CD8-positive, alpha-beta memory T cell (primary cell): ENCODE data around the gene ARHGAP8. TPM values are rescaled to one million over a fixed set of nuclear protein-coding genes. Genes with fewer than 3 reads are reported as not detected.

Experiments used
- CTCF ChIA-PET: fragments of 350-600 bp; sonication (Branson Sonifier 250); formaldehyde crosslinking; loops from one replicate; lab custom pipeline; 2021; ENCODE audit warnings: antibody characterized with exemption; lab: Charles Lee
- POLR2A ChIA-PET: fragments of 350-600 bp; sonication (Branson Sonifier 250); formaldehyde crosslinking; loops from one replicate; lab custom pipeline; 2021; ENCODE audit warnings: antibody characterized with exemption; lab: Charles Lee
- DNase-seq, 5 donors: peaks; one replicate each; pipeline versions ENCODE4 v3.0.0 to v3.0.0-alpha.2; 2020 to 2022; ENCODE audit warnings: mixed read lengths in 1 of 5
- H3K27ac ChIP-seq: one replicate; pipeline ENCODE4 v1.7.0; 2013; ENCODE audit warnings: low read depth, mild to moderate bottlenecking, low read length, moderate library complexity
- H3K27me3 ChIP-seq: 2 replicates; pipeline ENCODE4 v1.7.0; 2013; ENCODE audit warnings: low read length, mild to moderate bottlenecking; ENCODE audit not compliant: insufficient read depth, poor library complexity, severe bottlenecking
- H3K36me3 ChIP-seq: 2 replicates; pipeline ENCODE4 v1.7.0; 2013; ENCODE audit warnings: mild to moderate bottlenecking, low read length, moderate library complexity; ENCODE audit not compliant: insufficient read depth
- H3K4me1 ChIP-seq: 2 replicates; pipeline ENCODE4 v1.7.0; 2013; ENCODE audit warnings: mild to moderate bottlenecking, low read length, moderate library complexity; ENCODE audit not compliant: insufficient read depth
- H3K4me3 ChIP-seq: 2 replicates; pipeline ENCODE4 v1.7.0; 2013; ENCODE audit warnings: mild to moderate bottlenecking, low read length
- H3K9me3 ChIP-seq: 2 replicates; pipeline ENCODE4 v1.7.0; 2013; ENCODE audit warnings: mild to moderate bottlenecking, low read length
- H3K27ac Mint-ChIP-seq, 8 donors: one replicate each; pipeline ENCODE4 v1.8.0; 2020 to 2021; ENCODE audit warnings: mixed read lengths in 8 of 8, mild to moderate bottlenecking in 6 of 8, inconsistent platforms in 3 of 8, moderate library complexity in 3 of 8
- H3K27me3 Mint-ChIP-seq, 2 donors: one replicate each; pipeline ENCODE4 v1.8.0; 2020 to 2021; ENCODE audit warnings: mixed read lengths in 2 of 2, mild to moderate bottlenecking in 1 of 2, moderate library complexity in 1 of 2
- H3K36me3 Mint-ChIP-seq, 3 donors: one replicate each; pipeline ENCODE4 v1.8.0; 2020 to 2021; ENCODE audit warnings: mixed read lengths in 3 of 3, inconsistent platforms in 1 of 3, mild to moderate bottlenecking in 1 of 3
- H3K4me1 Mint-ChIP-seq, 3 donors: one replicate each; pipeline ENCODE4 v1.8.0; 2020 to 2021; ENCODE audit warnings: mixed read lengths in 3 of 3, inconsistent platforms in 1 of 3, mild to moderate bottlenecking in 1 of 3
- H3K4me3 Mint-ChIP-seq, 7 donors: one replicate each; pipeline ENCODE4 v1.8.0; 2020 to 2021; ENCODE audit warnings: mixed read lengths in 7 of 7, mild to moderate bottlenecking in 6 of 7, moderate library complexity in 4 of 7, inconsistent platforms in 2 of 7
- H3K9me3 Mint-ChIP-seq, 5 donors: one replicate each; pipeline ENCODE4 v1.8.0; 2020 to 2022; ENCODE audit warnings: mixed read lengths in 5 of 5, mild to moderate bottlenecking in 3 of 5, moderate library complexity in 2 of 5, inconsistent platforms in 1 of 5
- polyA plus RNA-seq: library from polyadenylated mRNA; unstranded; fragments of 300-500 nt; fragmentation: Illumina TruSeq; gene quantifications from one replicate; pipeline ENCODE4 v1.2.3, GENCODE V29; 2021
- total RNA-seq, 2 experiments: library from RNA; stranded (reverse); gene quantifications; one replicate each; pipeline ENCODE4 v1.2.3, GENCODE V29; 2021

ARHGAP8 gene
- total and polyA plus RNA-seq, 3 experiments from 2014 or later = 0.42 to 0.49 TPM; not detected in 1

DNA sequence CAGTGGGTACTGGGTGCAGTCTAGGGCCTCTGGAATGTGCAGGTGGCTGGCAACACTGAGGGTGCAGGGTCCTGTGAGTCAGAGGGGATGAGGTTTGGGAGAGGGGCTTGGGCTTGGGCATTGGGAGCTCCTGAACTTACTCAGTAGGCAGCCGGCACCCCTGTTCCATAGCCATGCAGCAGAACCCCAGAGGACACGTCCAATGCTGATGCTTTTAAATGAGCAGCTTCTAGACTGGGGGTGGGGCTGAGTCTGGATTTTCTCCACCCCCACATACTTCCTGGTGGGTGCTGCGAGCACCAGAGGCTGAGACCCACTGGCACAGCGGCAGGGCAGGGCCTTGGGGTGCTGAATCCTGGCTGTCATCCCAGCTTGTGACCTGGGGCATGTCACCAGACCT lies 71.4 kb downstream of the ARHGAP8 start:
- ChIA-PET POLR2A (no interaction called here), CTCF (no interaction called here)
- H3K27ac ChIP-seq = no peak overlapping the region
- H3K27ac Mint-ChIP-seq = peak overlapping the region in 1 of 8 donors; percentile 62
- DNase-seq = peak in 1 of 5 donors; percentile 28
- no peaks in the 10 kb centered on the region for H3K27me3 ChIP-seq
- no peaks in the 10 kb centered on the region for H3K36me3 Mint-ChIP-seq
- H3K9me3 ChIP-seq = no peaks in the 10 kb centered on the region
- no peaks in the 10 kb centered on the region for H3K36me3 ChIP-seq
- no peaks in the 10 kb centered on the region for H3K4me1 ChIP-seq
- H3K4me1 Mint-ChIP-seq = peaks cover 0 to 4% (median 2%) of the 10 kb centered on the region in 3 donors
- H3K4me3 ChIP-seq = no peak overlapping the region
- H3K9me3 Mint-ChIP-seq = no peaks in the 10 kb centered on the region
- no peak overlapping the region for H3K4me3 Mint-ChIP-seq
- H3K27me3 Mint-ChIP-seq = peaks cover 5 to 6% of the 10 kb centered on the region in 2 donors

DNA sequence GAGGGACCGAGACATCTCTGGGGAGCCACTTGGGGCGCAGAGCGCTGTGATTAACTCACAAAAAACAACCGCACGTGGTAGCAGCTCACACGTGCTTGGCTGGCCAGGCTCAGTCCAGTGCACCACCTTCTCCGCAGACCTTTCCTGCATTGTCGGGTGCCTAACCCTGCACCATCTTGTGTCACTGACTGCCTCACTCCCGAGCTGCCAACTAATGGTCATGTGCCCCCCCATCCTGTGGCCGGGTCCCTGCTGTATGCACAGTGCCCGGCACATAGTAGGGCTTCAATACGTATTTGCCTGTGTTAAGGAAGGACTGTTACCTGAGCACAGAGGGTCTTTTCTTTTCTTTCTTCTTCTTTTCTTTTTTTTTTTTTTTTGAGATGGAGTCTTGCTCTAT lies 71.9 kb downstream of the ARHGAP8 start:
- Mint-ChIP-seq H3K27ac (no peak overlapping the region), H3K36me3 (no peaks in the 10 kb centered on the region), H3K27me3 (peaks cover 5 to 6% of the 10 kb centered on the region in 2 donors), H3K4me3 (no peak overlapping the region), H3K9me3 (no peaks in the 10 kb centered on the region), H3K4me1 (peaks cover 0 to 4% (median 2%) of the 10 kb centered on the region in 3 donors)
- Histone ChIP-seq H3K27me3 (no peaks in the 10 kb centered on the region), H3K4me1 (no peaks in the 10 kb centered on the region), H3K4me3 (no peak overlapping the region), H3K36me3 (no peaks in the 10 kb centered on the region), H3K9me3 (no peaks in the 10 kb centered on the region), H3K27ac (no peak overlapping the region)
- CTCF ChIA-PET = no interaction called here
- POLR2A ChIA-PET = no interaction called here
- peak in 1 of 5 donors; percentile 6 for DNase-seq

DNA sequence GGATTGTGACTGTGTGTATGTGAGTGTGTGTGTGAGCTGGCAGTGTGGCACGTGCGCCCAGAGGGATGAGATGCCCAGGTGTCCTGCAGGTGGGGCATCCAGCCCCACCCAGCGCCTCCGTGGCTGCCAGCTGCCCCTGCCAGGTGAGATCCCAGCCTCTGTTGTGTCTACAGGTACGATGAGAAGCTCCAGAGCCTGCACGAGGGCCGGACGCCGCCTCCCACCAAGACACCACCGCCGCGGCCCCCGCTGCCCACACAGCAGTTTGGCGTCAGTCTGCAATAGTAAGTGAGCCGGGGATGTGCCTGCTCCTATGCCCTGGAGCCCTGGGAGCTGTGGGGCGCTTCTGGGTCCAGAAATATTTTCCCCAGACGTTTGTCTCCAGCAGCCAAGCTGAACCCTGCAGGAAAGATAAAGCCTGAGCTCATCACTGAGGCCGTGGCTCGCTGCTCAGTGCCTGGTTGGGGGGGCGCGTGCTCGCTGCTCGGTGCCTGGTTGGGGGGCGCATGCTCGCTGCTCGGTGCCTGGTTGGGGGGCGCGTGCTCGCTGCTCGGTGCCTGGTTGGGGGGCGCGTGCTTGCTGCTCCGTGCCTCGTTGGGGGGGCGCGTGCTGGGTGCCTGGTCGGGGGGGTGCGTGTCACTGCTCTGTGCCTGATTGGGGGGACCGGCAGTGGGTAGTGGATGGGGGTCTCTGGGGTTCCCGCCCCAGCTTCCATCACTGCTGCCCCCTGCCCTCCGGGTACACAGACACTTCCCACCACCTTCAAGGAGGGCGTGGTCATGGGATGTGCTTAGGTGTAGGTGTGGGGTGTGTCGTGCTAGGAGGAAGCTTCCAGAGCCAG lies 73.2 kb downstream of the ARHGAP8 start:
- CTCF ChIA-PET = interaction anchor here (0.9 kb wide), 1 partner anchor 9 kb away, joined by 3 read pairs; no protein-coding TSS in a partner anchor

GRCh38 chr22:44827666-44828190 lies 75.4 kb downstream of the ARHGAP8 start:
- no peak overlapping the region for H3K27ac ChIP-seq
- Mint-ChIP-seq H3K36me3 (no peaks in the 10 kb centered on the region), H3K27me3 (peaks cover 6% of the 10 kb centered on the region in 2 donors), H3K9me3 (no peaks in the 10 kb centered on the region), H3K27ac (no peak overlapping the region), H3K4me1 (peaks cover 0 to 2% (median 0%) of the 10 kb centered on the region in 3 donors), H3K4me3 (no peak overlapping the region)
- DNase-seq = peak in 1 of 5 donors; percentile 9
- H3K36me3 ChIP-seq = no peaks in the 10 kb centered on the region
- no peaks in the 10 kb centered on the region for H3K4me1 ChIP-seq
- CTCF ChIA-PET = interaction anchor here (1.0 kb wide), 1 partner anchor 11 kb away, joined by 3 read pairs; no protein-coding TSS in a partner anchor
- POLR2A ChIA-PET = no interaction called here
- H3K9me3 ChIP-seq = no peaks in the 10 kb centered on the region
- H3K27me3 ChIP-seq = no peaks in the 10 kb centered on the region
- H3K4me3 ChIP-seq = no peak overlapping the region

More for the DNA sequence above, 73.2 kb downstream of the ARHGAP8 start:
- H3K4me1 Mint-ChIP-seq = peaks cover 0 to 4% (median 2%) of the 10 kb centered on the region in 3 donors
- H3K4me3 Mint-ChIP-seq = no peak overlapping the region
- Histone ChIP-seq H3K36me3 (no peaks in the 10 kb centered on the region), H3K27ac (no peak overlapping the region), H3K27me3 (no peaks in the 10 kb centered on the region), H3K4me3 (no peak overlapping the region), H3K9me3 (no peaks in the 10 kb centered on the region), H3K4me1 (no peaks in the 10 kb centered on the region)
- H3K27ac Mint-ChIP-seq = peak overlapping the region in 1 of 8 donors; percentile 68
- POLR2A ChIA-PET = no interaction called here
- H3K36me3 Mint-ChIP-seq = no peaks in the 10 kb centered on the region
- H3K27me3 Mint-ChIP-seq = peaks cover 4 to 6% of the 10 kb centered on the region in 2 donors
- DNase-seq = peak in 1 of 5 donors; percentile 26
- H3K9me3 Mint-ChIP-seq = no peaks in the 10 kb centered on the region

DNA sequence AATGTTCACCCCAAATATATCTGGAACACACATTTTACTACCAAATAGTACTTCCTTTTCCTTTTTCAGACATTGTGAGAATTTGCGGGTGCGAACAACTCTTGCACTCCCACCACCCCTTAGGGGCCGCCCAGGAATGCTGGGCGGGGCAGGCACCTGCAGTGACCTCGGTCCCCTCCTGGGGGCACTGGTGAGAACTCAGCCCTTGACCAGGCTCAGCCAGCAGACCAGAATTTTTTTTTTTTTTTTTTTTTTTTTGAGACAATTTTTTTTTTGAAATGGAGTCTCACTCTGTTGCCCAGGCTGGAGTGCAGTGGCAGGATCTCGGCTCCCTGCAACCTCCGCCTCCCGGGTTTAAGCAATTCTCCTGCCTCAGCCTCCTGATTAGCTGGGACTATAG lies 75.8 kb downstream of the ARHGAP8 start:
- Mint-ChIP-seq H3K27me3 (peaks cover 6 to 7% of the 10 kb centered on the region in 2 donors), H3K9me3 (no peaks in the 10 kb centered on the region), H3K27ac (no peak overlapping the region), H3K4me1 (peaks cover 0 to 2% (median 0%) of the 10 kb centered on the region in 3 donors), H3K4me3 (no peak overlapping the region), H3K36me3 (no peaks in the 10 kb centered on the region)
- ChIA-PET POLR2A (no interaction called here), CTCF (no interaction called here)
- H3K4me1 ChIP-seq = no peaks in the 10 kb centered on the region
- H3K36me3 ChIP-seq = no peaks in the 10 kb centered on the region
- H3K27ac ChIP-seq = no peak overlapping the region
- DNase-seq = peak in 1 of 5 donors; percentile 18
- no peak overlapping the region for H3K4me3 ChIP-seq
- H3K27me3 ChIP-seq = no peaks in the 10 kb centered on the region
- H3K9me3 ChIP-seq = no peaks in the 10 kb centered on the region

DNA sequence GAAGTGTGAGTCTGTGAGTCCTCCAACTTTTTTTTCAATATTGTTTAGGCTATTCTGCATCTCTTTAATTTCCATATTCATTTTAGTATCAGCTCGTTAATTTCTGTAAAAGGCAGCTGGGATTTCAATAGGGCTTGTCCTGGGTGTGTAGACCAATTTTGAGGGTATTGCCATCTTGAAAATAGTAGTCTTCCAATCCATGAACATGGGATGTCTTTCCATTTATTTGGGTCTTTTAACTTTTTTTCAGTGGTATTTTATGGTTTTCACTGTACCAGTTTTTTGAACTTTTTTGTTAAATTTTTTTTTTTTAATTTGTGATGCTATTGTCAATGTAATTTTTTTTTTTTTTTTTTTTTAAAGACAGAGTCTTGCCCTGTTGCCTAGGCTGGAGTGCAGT lies 79.5 kb downstream of the ARHGAP8 start:
- H3K9me3 Mint-ChIP-seq = peaks cover 6 to 16% (median 11%) of the 10 kb centered on the region in 5 donors
- DNase-seq = no peak
- no peaks in the 10 kb centered on the region for H3K9me3 ChIP-seq
- no peak overlapping the region for H3K27ac Mint-ChIP-seq
- no peak overlapping the region for H3K27ac ChIP-seq
- no peaks in the 10 kb centered on the region for H3K4me1 ChIP-seq
- POLR2A ChIA-PET = no interaction called here
- no peaks in the 10 kb centered on the region for H3K27me3 ChIP-seq
- peaks cover 5 to 9% of the 10 kb centered on the region in 2 donors for H3K27me3 Mint-ChIP-seq
- H3K36me3 Mint-ChIP-seq = peaks cover 0 to 6% (median 1%) of the 10 kb centered on the region in 3 donors
- H3K4me1 Mint-ChIP-seq = peaks cover 0 to 2% (median 0%) of the 10 kb centered on the region in 3 donors
- no peaks in the 10 kb centered on the region for H3K36me3 ChIP-seq
- CTCF ChIA-PET = no interaction called here
- H3K4me3 ChIP-seq = no peak overlapping the region
- no peak overlapping the region for H3K4me3 Mint-ChIP-seq

DNA sequence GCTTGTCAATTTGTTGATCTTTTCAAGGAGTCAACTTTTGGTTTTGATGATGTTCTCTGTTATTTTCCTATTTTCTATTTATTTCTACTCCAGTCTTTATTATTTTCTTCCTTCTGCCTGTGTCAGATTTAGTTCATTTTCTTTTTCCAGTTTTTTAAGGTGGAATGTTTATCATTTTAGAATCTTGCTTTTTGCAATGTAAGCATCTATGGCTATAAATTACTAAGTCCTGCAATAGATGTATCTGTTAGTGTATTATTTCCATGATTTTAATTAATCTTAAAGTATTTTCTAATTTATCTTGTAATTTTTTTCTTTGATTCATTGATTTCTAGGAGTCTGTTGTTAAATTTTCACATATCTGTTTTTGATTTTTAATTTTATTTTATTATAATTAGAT lies 81.7 kb downstream of the ARHGAP8 start:
- no peak overlapping the region for H3K27ac ChIP-seq
- POLR2A ChIA-PET = no interaction called here
- H3K4me3 ChIP-seq = no peak overlapping the region
- no peaks in the 10 kb centered on the region for H3K4me1 ChIP-seq
- no peak for DNase-seq
- Mint-ChIP-seq H3K27ac (no peak overlapping the region), H3K4me3 (no peak overlapping the region), H3K9me3 (peaks cover 6 to 16% (median 11%) of the 10 kb centered on the region in 5 donors), H3K4me1 (no peaks in the 10 kb centered on the region), H3K27me3 (peaks cover 0 to 8% of the 10 kb centered on the region in 2 donors), H3K36me3 (peaks cover 0 to 6% (median 1%) of the 10 kb centered on the region in 3 donors)
- no peaks in the 10 kb centered on the region for H3K9me3 ChIP-seq
- CTCF ChIA-PET = no interaction called here
- no peaks in the 10 kb centered on the region for H3K27me3 ChIP-seq
- H3K36me3 ChIP-seq = no peaks in the 10 kb centered on the region

GRCh38 chr22:44837481-44837880 lies 85.1 kb downstream of the ARHGAP8 start:
- no peaks in the 10 kb centered on the region for H3K36me3 ChIP-seq
- CTCF ChIA-PET = no interaction called here
- H3K27ac Mint-ChIP-seq = no peak overlapping the region

More at GRCh38 chr22:44837481-44837880, 85.1 kb downstream of the ARHGAP8 start:
- H3K27me3 ChIP-seq = no peaks in the 10 kb centered on the region
- peak in 1 of 5 donors; percentile 31 for DNase-seq
- H3K4me1 ChIP-seq = no peaks in the 10 kb centered on the region
- no peak overlapping the region for H3K27ac ChIP-seq
- H3K9me3 ChIP-seq = no peaks in the 10 kb centered on the region
- POLR2A ChIA-PET = no interaction called here
- H3K4me3 ChIP-seq = no peak overlapping the region
- Mint-ChIP-seq H3K4me3 (no peak overlapping the region), H3K36me3 (peaks cover 0 to 6% (median 1%) of the 10 kb centered on the region in 3 donors), H3K9me3 (peaks cover 6 to 16% (median 11%) of the 10 kb centered on the region in 5 donors), H3K4me1 (no peaks in the 10 kb centered on the region), H3K27me3 (peaks cover 4 to 6% of the 10 kb centered on the region in 2 donors)
